Coronary artery (tissue), 2 donors: ENCODE results near the gene SHF.

Experiments used
- DNase-seq: peaks from one replicate; pipeline ENCODE4 v3.0.0-alpha.2; 2017; ENCODE audit warnings: low spot score
- H3K27ac ChIP-seq, 2 donors: fragments of 200-600 bp; sonication (generic); one replicate each; pipeline ENCODE4 v1.5.1; 2016 to 2019
- H3K4me3 ChIP-seq: fragments of 200-600 bp; sonication (generic); 2 replicates; pipeline ENCODE4 v1.5.1; 2016; ENCODE audit warnings: mild to moderate bottlenecking, moderate library complexity
- CTCF ChIP-seq: fragments of 200-600 bp; sonication (generic); IDR thresholded peaks from one replicate; pipeline ENCODE4 v1.5.1; 2019; ENCODE audit warnings: antibody characterized with exemption

Gene SHF

GRCh38 chr15:45164914-45165313, 22.9 kb downstream of the SHF start:
- TF ChIP-seq CTCF = no peak
- DNase-seq = no peak
- Histone ChIP-seq H3K4me3 (no peak overlapping the region), H3K27ac (no peak overlapping the region)

- TF ChIP-seq CTCF = no peak
- Histone ChIP-seq H3K27ac (no peak overlapping the region), H3K4me3 (no peak overlapping the region)
- DNase-seq = no peak
Observed at GRCh38 chr15:45163508-45163856, 24.3 kb downstream of the SHF start.

DNA sequence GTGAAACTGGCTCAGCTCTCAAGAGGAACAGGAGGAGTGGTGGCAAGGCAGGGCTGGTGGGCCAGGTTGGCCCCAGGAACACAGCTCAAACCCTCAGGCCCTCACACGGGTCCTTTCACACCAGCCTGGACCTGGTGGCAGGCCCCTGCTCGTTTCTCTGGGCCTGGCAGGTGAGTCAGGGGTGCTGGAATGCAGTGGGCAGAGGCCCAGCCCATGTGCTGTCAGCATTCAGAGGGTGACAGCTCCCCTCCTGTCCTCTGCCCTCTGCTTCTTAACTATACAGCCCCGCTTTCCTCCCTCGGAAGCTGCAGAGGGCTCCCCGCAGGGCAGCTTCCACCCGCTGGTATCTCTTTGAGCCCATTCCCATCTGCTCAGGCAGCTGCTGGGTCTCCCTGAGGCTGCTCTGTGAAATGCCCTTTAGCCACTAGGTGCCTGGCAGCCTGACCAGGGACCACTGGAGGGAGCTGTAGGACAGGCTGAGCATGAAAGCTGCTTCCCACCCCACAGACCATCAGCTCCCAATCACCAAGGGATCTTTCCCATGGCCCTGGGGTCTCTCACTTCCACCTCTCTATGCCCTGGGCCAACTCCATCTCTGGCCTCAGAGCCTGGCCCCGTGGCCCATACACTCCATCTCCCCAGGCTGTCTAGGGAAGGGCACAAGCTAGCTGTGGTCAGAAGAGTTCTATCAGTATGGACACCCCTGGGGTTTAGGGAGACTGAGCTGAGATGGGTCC, 24.8 kb downstream of the SHF start:
- no peak overlapping the region for H3K27ac ChIP-seq

GRCh38 chr15:45161666-45162065, 26.1 kb downstream of the SHF start:
- Histone ChIP-seq H3K27ac (no peak overlapping the region), H3K4me3 (no peak overlapping the region)
- no peak for TF ChIP-seq CTCF
- DNase-seq = no peak

More for the DNA sequence above, 24.8 kb downstream of the SHF start:
- TF ChIP-seq CTCF = peak; percentile 70
- H3K4me3 ChIP-seq = no peak overlapping the region
- no peak for DNase-seq

- Histone ChIP-seq H3K27ac (no peak overlapping the region), H3K4me3 (no peak overlapping the region)
- no peak for TF ChIP-seq CTCF
- no peak for DNase-seq
Observed at GRCh38 chr15:45157974-45158373, 29.8 kb downstream of the SHF start.

GRCh38 chr15:45156744-45157455, 30.9 kb downstream of the SHF start:
- Histone ChIP-seq H3K27ac (peak overlapping the region in 1 of 2 donors; percentile 13), H3K4me3 (no peak overlapping the region)
- no peak for TF ChIP-seq CTCF
- DNase-seq = no peak

GRCh38 chr15:45155739-45156138, 32.0 kb downstream of the SHF start:
- TF ChIP-seq CTCF = no peak
- H3K27ac ChIP-seq = no peak overlapping the region
- no peak overlapping the region for H3K4me3 ChIP-seq
- DNase-seq = no peak
